ENCODE data around the gene SNAPIN.
"Not testable (repeated sequence)": the region's sequence is repeated elsewhere in the genome, so short reads cannot be mapped to it uniquely, and the experiment has no call there.

Gene SNAPIN

GRCh38 chr1:153627715-153628626 is 30.5 kb upstream of the SNAPIN start, which contains the start of gene S100A1:
Gene S100A1 (plus strand): TSS chr1:153628434. CDS start chr1:153630522, 2,088 bp downstream.
- DNase-seq, result no peak

- DNase-seq, result no peak
Observed at GRCh38 chr1:153628638-153629342, 29.7 kb upstream of the SNAPIN start.

- no peak for DNase-seq
Observed at GRCh38 chr1:153629343-153629665, 29.2 kb upstream of the SNAPIN start.

GRCh38 chr1:153629971-153630370 is 28.5 kb upstream of the SNAPIN start:
- DNase-seq, result no peak

GRCh38 chr1:153630384-153630783 is 28.1 kb upstream of the SNAPIN start:
- DNase-seq, result no peak

- no peak for DNase-seq
Observed at GRCh38 chr1:153631047-153632022, 27.2 kb upstream of the SNAPIN start.

- no peak for DNase-seq
Observed at GRCh38 chr1:153633161-153633753, 25.2 kb upstream of the SNAPIN start.

GRCh38 chr1:153633754-153634665 is 24.5 kb upstream of the SNAPIN start, which contains the start of gene CHTOP:
Gene CHTOP (plus strand): TSS chr1:153634066. CDS start chr1:153636589, 2,523 bp downstream.
- peak; percentile 99 for DNase-seq

GRCh38 chr1:153635872-153636271 is 22.6 kb upstream of the SNAPIN start:
- DNase-seq, result no peak

GRCh38 chr1:153636312-153636711 is 22.2 kb upstream of the SNAPIN start:
- no peak for DNase-seq

- DNase-seq, result no peak
Observed at GRCh38 chr1:153638261-153638660, 20.2 kb upstream of the SNAPIN start.

- DNase-seq, result no peak
Observed at GRCh38 chr1:153639280-153639679, 19.2 kb upstream of the SNAPIN start.

GRCh38 chr1:153640213-153640612 is 18.3 kb upstream of the SNAPIN start:
- not testable (repeated sequence) for DNase-seq

GRCh38 chr1:153640861-153641260 is 17.6 kb upstream of the SNAPIN start:
- DNase-seq, result no peak

GRCh38 chr1:153642161-153642560 is 16.3 kb upstream of the SNAPIN start:
- DNase-seq, result no peak

- DNase-seq, result no peak
Observed at GRCh38 chr1:153643100-153643499, 15.4 kb upstream of the SNAPIN start.

GRCh38 chr1:153643816-153644215 is 14.7 kb upstream of the SNAPIN start:
- DNase-seq, result no peak

GRCh38 chr1:153646672-153647345 is 11.7 kb upstream of the SNAPIN start:
- DNase-seq, result no peak

GRCh38 chr1:153647346-153647714 is 11.2 kb upstream of the SNAPIN start:
- DNase-seq, result no peak

GRCh38 chr1:153648000-153648643 is 10.4 kb upstream of the SNAPIN start:
- DNase-seq, result no peak
